GM21529 (cell line): ENCODE results near the gene SLC44A2.

ENCODE experiments used
- ATAC-seq: cut with Tn5 transposase; IDR thresholded peaks from one replicate; pipeline ENCODE4 v1.9.1; 2021; ENCODE audit not compliant: unreplicated experiment

Gene SLC44A2

GRCh38 chr19:10625003-10625761, at the start of gene SLC44A2:
Gene SLC44A2 (plus strand): TSS chr19:10625553. CDS start chr19:10625634, 81 bp downstream.
- ATAC-seq, result no peak

- ATAC-seq, result no peak
These were observed 47.4 kb upstream of the SLC44A2 start for GRCh38 chr19:10577951-10578350.

GRCh38 chr19:10580979-10581631, 44.2 kb upstream of the SLC44A2 start:
- ATAC-seq, result no peak

GRCh38 chr19:10582091-10582490, 43.3 kb upstream of the SLC44A2 start:
- no peak for ATAC-seq

- ATAC-seq, result no peak
These were observed 42.1 kb upstream of the SLC44A2 start for GRCh38 chr19:10583036-10583776.

- no peak for ATAC-seq
These were observed 39.0 kb upstream of the SLC44A2 start for GRCh38 chr19:10586396-10586795.

GRCh38 chr19:10587022-10587838, 38.1 kb upstream of the SLC44A2 start, which contains the start of gene AP1M2:
Gene AP1M2 (minus strand): TSS chr19:10587312. CDS start chr19:10587231, 81 bp downstream.
- ATAC-seq, result no peak

GRCh38 chr19:10587839-10588150, 37.6 kb upstream of the SLC44A2 start:
- no peak for ATAC-seq

- ATAC-seq, result no peak
These were observed 32.2 kb upstream of the SLC44A2 start for GRCh38 chr19:10593148-10593547.

GRCh38 chr19:10593820-10594637, 31.3 kb upstream of the SLC44A2 start:
- ATAC-seq, result no peak

- ATAC-seq, result no peak
These were observed 25.2 kb upstream of the SLC44A2 start for GRCh38 chr19:10600149-10600548.

- no peak for ATAC-seq
These were observed 23.4 kb upstream of the SLC44A2 start for GRCh38 chr19:10601999-10602329.

GRCh38 chr19:10602330-10603083, 22.8 kb upstream of the SLC44A2 start:
- peak; percentile 61 for ATAC-seq

GRCh38 chr19:10603084-10603872, 22.1 kb upstream of the SLC44A2 start:
- no peak for ATAC-seq

- ATAC-seq, result no peak
These were observed 21.4 kb upstream of the SLC44A2 start for GRCh38 chr19:10603873-10604459.

- ATAC-seq, result no peak
These were observed 20.8 kb upstream of the SLC44A2 start for GRCh38 chr19:10604460-10604980.

- no peak for ATAC-seq
These were observed 13.4 kb upstream of the SLC44A2 start for GRCh38 chr19:10611907-10612306.

- ATAC-seq, result no peak
These were observed 12.7 kb upstream of the SLC44A2 start for GRCh38 chr19:10612499-10613119.
